H1 (cell line): ENCODE results near the gene GPR61.

ENCODE experiments used
- CBX5 ChIP-seq: fragments of 300-800, 300-1000 bp; sonication (generic); IDR thresholded peaks from 2 replicates; pipeline ENCODE4 v1.7.1; 2016; ENCODE audit warnings: antibody characterized with exemption, low read length, low read depth
- CEBPB ChIP-seq: IDR thresholded peaks from 2 replicates; pipeline ENCODE4 v1.6.1; 2012; ENCODE audit warnings: low read depth, low read length
- EP300 ChIP-seq, 2 experiments: IDR thresholded peaks; 1 replicate in 1 of 2; 2 replicates in 1 of 2; pipeline ENCODE4 v1.6.1; 2011 to 2012; ENCODE audit warnings: low read depth in 2 of 2, low read length in 2 of 2, mild to moderate bottlenecking in 2 of 2, borderline replicate concordance in 1 of 2, inconsistent platforms in 1 of 2, moderate library complexity in 1 of 2
- GABPA ChIP-seq: IDR thresholded peaks from 2 replicates; pipeline ENCODE4 v1.6.1; 2011; ENCODE audit warnings: mild to moderate bottlenecking, low read length, moderate library complexity, borderline replicate concordance; ENCODE audit not compliant: insufficient read depth
- HDAC2 ChIP-seq, 2 experiments: fragments of 300-600 bp in 1 of 2; sonication (generic) in 1 of 2; IDR thresholded peaks; 2 replicates each; pipeline ENCODE4 v1.6.1; 2011 to 2012; ENCODE audit warnings: low read depth in 2 of 2, low read length in 2 of 2, mild to moderate bottlenecking in 2 of 2, moderate library complexity in 2 of 2, borderline replicate concordance in 1 of 2, inconsistent platforms in 1 of 2
- KDM5A ChIP-seq: fragments of 200-600 bp; IDR thresholded peaks from 2 replicates; pipeline ENCODE4 v1.7.1; 2012; ENCODE audit warnings: mild to moderate bottlenecking, low read length, inconsistent platforms, mixed read lengths
- POLR2A ChIP-seq, 2 experiments: IDR thresholded peaks; 1 replicate in 1 of 2; 2 replicates in 1 of 2; pipeline ENCODE4 v1.6.1; 2011; ENCODE audit warnings: low read depth in 2 of 2, low read length in 2 of 2, mild to moderate bottlenecking in 2 of 2; ENCODE audit errors: control extremely low read depth in 1 of 2
- RFX5 ChIP-seq: IDR thresholded peaks from 2 replicates; pipeline ENCODE4 v1.6.1; 2011; ENCODE audit warnings: low read depth, low read length, improper control_type of control experiment, borderline replicate concordance
- SUZ12 ChIP-seq: fragments of 200-600 bp; sonication (generic); IDR thresholded peaks from 2 replicates; pipeline ENCODE4 v1.6.1; 2012; ENCODE audit warnings: mild to moderate bottlenecking, inconsistent platforms, low read length, moderate library complexity, mixed read lengths
- TF ChIP-seq, protein P1 (sequence below), 3 experiments: IDR thresholded peaks; 1 replicate in 2 of 3; 2 replicates in 1 of 3; pipeline versions ENCODE4 v1.5.1 to v1.6.1; 2011; ENCODE audit warnings: low read length in 3 of 3, mild to moderate bottlenecking in 3 of 3, inconsistent platforms in 2 of 3, low read depth in 1 of 3, moderate library complexity in 1 of 3; ENCODE audit not compliant: insufficient read depth in 1 of 3; ENCODE audit errors: control extremely low read depth in 1 of 3
- TF ChIP-seq, protein P2 (sequence below): IDR thresholded peaks from 2 replicates; pipeline ENCODE4 v1.6.1; 2012; ENCODE audit warnings: inconsistent platforms

DNA sequence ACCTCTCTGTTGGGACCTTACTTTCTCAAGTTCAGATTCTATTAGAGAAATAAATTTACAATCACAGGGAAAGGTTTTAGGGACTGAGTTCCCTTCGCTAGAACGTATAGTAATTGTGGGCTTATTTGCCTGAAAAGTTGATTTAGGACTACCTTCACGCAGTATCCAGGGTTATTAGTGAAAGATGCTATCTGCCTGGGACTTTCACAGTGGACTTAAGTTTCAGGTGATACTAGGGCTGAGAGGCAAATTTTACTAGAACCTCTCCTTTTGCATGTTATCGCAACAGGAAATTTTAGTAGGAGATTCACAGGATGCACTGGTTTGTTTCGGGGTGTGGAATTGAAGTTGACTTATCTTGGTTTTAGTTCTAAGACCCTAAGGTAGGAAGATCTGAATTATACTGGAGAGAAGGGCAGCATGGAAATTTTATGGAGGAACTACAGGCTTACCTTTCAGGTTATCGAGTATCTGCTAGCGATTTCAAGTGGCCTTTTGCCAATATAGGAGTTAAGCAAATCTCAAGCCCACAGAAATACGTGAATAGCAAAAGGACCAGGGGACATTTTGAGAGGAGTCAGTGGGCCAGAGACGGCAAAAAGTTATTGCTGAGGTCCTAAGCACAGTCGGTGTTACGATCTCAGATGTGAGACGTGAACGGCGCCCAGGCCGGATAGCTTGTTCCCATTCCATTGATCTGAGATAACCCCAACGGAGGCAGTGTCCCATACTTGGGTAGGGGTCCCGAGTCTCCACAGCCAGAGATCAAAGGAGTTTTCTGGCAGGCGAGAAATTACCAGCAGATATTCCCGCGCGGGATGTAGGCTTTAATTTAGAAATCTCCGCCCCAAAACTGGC is 8.0 kb downstream of the GPR61 start:
- TF ChIP-seq GABPA (no peak), SUZ12 (no peak), KDM5A (no peak), POLR2A (IDR thresholded peaks at IDR 0.05; ENCODE audit: control extremely low read depth in 1 of 2, low read depth in 2 of 2, low read length in 2 of 2) (no peak), RFX5 (no peak), CEBPB (no peak), HDAC2 (IDR thresholded peaks at IDR 0.05; ENCODE audit: borderline replicate concordance in 1 of 2, low read depth in 2 of 2, low read length in 2 of 2) (no peak), CBX5 (no peak), EP300 (IDR thresholded peaks at IDR 0.05; ENCODE audit: borderline replicate concordance in 1 of 2, low read depth in 2 of 2, low read length in 2 of 2) (no peak)
- TF ChIP-seq, protein P1, sequence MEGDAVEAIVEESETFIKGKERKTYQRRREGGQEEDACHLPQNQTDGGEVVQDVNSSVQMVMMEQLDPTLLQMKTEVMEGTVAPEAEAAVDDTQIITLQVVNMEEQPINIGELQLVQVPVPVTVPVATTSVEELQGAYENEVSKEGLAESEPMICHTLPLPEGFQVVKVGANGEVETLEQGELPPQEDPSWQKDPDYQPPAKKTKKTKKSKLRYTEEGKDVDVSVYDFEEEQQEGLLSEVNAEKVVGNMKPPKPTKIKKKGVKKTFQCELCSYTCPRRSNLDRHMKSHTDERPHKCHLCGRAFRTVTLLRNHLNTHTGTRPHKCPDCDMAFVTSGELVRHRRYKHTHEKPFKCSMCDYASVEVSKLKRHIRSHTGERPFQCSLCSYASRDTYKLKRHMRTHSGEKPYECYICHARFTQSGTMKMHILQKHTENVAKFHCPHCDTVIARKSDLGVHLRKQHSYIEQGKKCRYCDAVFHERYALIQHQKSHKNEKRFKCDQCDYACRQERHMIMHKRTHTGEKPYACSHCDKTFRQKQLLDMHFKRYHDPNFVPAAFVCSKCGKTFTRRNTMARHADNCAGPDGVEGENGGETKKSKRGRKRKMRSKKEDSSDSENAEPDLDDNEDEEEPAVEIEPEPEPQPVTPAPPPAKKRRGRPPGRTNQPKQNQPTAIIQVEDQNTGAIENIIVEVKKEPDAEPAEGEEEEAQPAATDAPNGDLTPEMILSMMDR (IDR thresholded peaks at IDR 0.05; ENCODE audit: control extremely low read depth in 1 of 3, insufficient read depth in 1 of 3, low read depth in 1 of 3, low read length in 3 of 3): no peak
- TF ChIP-seq, protein P2, sequence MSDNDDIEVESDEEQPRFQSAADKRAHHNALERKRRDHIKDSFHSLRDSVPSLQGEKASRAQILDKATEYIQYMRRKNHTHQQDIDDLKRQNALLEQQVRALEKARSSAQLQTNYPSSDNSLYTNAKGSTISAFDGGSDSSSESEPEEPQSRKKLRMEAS: no peak
